Measurements from ENCODE around the gene INO80E.

DNA sequence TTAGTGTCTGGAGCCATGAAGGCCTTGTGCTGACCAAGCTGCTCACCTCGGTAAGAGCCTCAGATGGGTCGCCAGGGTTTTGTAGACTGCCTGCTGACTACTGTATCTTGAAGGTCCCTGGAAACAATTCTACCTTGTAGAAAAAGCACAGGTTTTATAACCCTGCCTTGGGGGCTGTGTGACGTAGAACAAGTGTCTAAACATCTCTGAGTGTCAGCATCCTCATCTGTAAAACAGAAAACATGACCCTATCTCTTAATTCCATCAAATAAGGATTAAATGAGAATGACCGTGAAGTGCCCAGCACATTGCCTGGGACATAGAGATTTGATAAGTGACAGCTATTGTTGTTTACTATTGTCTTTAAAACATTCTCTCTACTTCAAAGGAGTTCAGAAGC lies 27.8 kb upstream of the INO80E start:
- no peak for TF ChIP-seq CTCF (IDR thresholded peaks at IDR 0.05; ENCODE audit: insufficient read depth, low read length)
- no peak for TF ChIP-seq SPI1 (IDR thresholded peaks at IDR 0.05; ENCODE audit: borderline replicate concordance, low read depth)
